GOT3 (cell line): ENCODE data around the gene CDK4.

Source experiments
- DNase-seq: peaks from one replicate; lab custom pipeline; 2025; ENCODE audit warnings: mixed read lengths; lab: John Stamatoyannopoulos, UW

The CDK4 gene

GRCh38 chr12:57739914-57740538, 12.1 kb downstream of the CDK4 start:
- no peak for DNase-seq

DNA sequence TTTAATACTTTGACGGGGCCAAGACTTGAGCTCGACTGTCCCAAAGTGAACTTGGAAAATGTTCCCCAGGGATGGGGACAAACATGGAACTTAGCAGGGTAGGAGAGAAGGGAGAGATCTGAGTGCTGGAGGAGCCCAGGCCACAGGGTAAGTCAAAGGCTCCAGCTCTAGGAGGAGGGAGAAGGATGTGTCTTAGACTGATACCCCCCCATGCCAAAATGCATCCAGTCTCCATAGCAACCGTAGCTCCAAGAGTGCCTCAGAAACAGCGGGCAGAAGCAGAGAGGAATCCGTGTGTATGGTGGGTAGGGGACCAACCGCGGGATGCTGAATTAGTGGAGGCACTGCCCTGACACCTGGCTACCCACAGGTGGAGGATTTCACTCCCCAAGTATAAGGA, 12.7 kb downstream of the CDK4 start:
- no peak for DNase-seq

DNA sequence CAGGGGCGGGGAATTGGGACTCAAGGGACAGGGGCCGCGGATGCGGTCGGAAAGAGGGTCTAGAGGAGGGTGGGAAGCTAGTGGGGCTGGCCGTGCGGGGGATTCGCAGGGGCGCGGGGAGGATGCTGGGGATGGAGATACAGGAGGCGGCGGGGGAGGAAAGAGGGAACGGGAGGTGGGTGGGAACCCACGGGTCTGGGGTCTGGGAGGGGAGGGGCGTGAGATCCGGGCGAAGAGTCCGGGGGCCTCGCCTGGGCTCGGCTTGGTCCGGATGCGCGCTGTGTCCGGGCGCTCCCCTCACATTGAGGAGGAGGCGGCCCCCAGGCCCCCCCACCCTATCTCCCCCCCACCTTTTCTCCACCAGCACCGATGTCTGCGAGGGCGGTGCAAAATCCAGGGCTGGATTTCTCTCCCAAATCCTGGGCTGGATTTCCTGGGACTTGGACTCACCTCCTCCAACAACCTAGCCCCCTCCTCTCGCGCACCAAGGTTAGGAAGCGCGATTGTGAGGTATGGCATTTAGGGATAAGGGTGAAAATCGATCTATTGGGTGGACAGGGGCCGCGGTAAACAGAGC, 13.4 kb downstream of the CDK4 start, which contains the start of gene AGAP2:
Gene AGAP2 (minus strand): TSS at position 82 of the 577 bp plus-strand sequence. CDS start 496 bp downstream, outside the sequence.
- DNase-seq = no peak

- DNase-seq = no peak
These were observed 14.3 kb downstream of the CDK4 start for GRCh38 chr12:57737467-57738460.

GRCh38 chr12:57736741-57737466, 15.2 kb downstream of the CDK4 start:
- DNase-seq = no peak

- no peak for DNase-seq
These were observed 16.0 kb downstream of the CDK4 start for GRCh38 chr12:57735952-57736740.

DNA sequence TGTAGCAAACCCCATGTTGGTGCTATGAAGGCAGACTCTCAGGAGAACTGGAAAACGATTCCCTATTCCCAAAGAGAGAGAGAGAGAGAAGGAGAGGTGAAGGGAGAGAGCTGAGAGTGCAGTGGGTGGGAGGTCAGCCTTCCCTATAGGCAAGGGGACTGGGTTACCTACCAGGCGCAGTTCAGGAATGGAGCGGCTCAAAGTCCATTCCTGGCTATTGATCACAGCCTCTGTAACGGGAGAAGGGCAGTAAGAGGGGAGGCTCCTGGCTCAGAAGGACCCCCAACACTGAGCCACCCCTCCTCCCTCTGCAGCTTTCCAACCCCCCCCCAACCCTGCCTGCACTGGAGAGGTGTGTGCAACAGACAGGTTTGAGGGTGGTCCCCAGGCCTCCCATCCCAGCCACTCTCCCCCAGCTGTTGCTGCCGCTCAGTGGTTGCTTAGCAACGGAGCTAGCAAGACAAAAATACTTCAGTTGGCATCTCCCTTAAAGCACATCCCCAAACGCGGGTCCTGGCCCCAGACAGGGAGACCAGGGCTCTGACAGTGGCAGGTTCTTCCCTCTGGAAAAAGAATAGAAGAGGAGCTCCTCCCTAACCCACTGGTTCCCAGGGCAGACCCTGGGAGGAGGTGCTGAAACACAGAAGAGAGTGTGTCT, 16.8 kb downstream of the CDK4 start:
- no peak for DNase-seq

GRCh38 chr12:57734591-57734990, 17.5 kb downstream of the CDK4 start:
- DNase-seq = no peak

DNA sequence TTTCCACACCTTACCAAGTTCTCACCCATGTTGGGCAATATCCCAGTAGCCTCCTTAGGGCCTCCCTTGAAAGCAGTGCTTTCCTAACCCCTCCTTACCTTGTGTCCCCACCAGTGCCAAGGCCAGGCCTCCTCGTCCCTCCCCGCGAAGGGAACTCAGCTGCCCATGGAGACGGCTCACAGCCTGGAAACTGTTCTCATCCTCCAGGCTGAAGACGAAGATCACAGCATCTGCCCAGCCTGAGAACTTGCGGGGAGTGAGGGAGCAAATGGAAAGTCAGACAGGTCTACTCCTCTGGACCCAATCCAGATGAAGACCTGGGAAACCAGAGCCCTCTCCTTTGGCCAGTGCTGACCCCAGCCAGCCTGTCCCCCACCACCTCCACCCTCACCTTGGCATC, 18.2 kb downstream of the CDK4 start:
- no peak for DNase-seq

DNA sequence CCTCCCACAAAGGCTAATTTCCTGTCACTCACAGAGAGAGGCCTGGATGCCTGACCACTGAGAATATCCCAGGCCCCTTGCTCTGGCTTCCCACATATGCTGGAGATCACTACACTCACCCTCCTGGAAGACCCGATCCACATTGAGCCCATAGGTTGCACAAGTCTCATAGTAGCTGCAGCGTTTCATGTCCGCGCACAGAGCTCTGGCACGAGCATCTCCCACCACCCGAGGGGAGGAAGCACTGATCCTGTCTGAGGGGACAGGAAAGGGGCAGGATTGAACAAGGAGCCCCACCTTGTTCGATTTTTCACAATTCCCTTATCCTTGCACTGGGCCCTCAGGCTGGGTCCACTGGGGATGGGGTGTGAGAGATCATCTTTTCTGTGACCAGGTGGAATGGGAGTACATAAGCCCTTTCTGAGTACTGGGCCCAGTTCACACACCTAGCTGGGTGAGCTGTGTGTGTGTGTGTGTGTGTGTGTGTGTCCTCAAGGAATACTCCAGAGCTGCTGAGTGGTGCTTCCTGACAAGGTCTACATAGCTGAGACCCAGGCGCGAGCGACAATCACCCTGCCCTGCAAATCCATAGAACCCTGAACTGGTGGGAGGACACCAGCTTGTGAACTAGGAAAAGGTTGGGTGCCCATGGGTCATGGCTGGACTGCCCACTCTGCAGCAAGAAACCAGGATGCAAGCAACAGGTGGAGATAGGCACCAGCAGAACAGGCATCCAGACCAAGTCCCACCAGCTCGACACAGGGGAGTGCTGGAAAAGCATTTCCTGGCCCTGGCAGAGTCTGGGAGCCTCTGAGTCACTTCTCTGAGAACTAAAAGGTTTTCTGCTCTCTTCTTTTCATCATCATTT, 19.1 kb downstream of the CDK4 start:
- DNase-seq = no peak

- no peak for DNase-seq
These were observed 19.8 kb downstream of the CDK4 start for GRCh38 chr12:57732270-57732669.

DNA sequence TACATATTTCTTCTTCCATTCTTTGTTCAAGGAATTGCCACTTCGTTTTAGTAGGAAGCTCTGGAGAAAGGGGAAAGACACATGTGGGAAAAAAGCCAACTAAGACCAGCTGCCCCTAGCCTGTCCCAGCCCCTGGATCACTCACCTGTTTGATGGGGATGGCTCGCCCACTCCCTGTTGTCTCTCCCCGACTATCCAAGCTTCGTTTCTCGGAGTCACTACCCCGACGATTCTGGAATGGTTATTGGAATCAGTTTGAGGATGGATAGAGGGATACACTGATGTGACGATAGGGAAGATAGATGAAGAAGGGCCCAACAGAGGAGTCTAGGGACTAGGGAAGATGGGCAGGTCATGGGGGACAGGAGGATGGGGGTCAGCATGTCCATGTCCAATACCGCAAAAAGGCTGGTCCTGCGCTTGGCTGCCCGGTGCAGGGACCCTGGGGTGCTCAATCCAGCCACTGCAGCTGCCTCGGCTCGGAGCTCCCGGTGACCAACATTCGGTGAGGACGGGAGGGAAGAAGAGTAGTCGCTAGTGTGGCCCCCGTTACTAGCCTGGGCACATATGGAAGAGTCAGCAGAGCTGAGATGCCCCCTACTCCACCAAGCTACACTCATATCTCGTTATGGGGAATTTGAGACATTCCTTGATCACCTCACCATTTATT, 20.6 kb downstream of the CDK4 start:
- no peak for DNase-seq

- DNase-seq = no peak
These were observed 21.6 kb downstream of the CDK4 start for GRCh38 chr12:57730336-57731067.

- DNase-seq = no peak
These were observed 22.7 kb downstream of the CDK4 start for GRCh38 chr12:57729321-57729844.

DNA sequence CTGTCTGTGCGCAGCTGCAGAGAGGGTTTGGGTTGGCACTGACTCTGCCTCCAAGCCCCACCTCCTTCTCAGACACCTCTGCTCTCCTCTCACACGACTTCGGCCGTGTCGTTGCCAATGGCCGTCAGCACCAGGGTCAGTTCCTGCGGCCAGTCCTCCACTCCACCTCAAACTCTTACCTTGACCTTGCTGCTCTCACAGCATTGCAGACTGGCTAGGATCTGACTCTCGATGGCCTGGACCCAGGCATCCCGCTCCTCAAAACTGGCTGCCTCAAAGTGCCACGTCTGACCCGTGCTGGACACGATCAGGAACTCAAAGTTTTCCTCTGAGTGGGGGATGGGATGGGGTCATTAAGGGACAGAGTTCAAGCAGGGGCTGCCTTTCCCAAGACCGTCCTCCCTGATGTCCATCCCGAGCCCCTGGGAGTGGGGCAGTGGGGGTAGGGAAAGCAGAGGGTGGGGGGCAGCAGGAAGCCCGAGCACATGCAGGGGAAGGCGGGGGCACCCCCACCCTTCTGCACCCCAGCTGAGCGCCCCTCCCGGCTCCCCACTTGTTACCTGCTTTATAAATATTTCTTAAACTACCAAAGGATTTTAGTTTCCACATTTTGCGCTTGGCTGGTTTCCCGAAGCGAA, 24.2 kb downstream of the CDK4 start:
- DNase-seq = no peak

- DNase-seq = no peak
These were observed 25.0 kb downstream of the CDK4 start for GRCh38 chr12:57726884-57727757.
